ENCODE data around the gene SLC29A3. TPM values are rescaled to one million over a fixed set of nuclear protein-coding genes. Genes with fewer than 3 reads are reported as not detected.

Gene SLC29A3
- total and polyA plus RNA-seq, 10 of the 15 experiments (the other 5 are each of a cell fraction or from before 2014, with no cell fraction given): 1.5 to 4.0 (median 2.7) TPM

GRCh38 chr10:71335173-71335708, 16.2 kb downstream of the SLC29A3 start (continued):
- TF ChIP-seq SKIL (IDR thresholded peaks at IDR 0.05; ENCODE audit: low read depth, poor library complexity, severe bottlenecking): no peak
- no peak for TF ChIP-seq NR2F1 (conservative IDR thresholded peaks at IDR 0.05)
- TF ChIP-seq CHD4 (IDR thresholded peaks at IDR 0.05): no peak
- TF ChIP-seq WRNIP1 (IDR thresholded peaks at IDR 0.05; ENCODE audit: borderline replicate concordance, low read depth, low read length): no peak
- TF ChIP-seq ZNF384 (IDR thresholded peaks at IDR 0.05; ENCODE audit: borderline replicate concordance, low read depth, low read length): no peak
- no peak for TF ChIP-seq JUND (IDR thresholded peaks at IDR 0.05; ENCODE audit: low read depth, low read length)

DNA sequence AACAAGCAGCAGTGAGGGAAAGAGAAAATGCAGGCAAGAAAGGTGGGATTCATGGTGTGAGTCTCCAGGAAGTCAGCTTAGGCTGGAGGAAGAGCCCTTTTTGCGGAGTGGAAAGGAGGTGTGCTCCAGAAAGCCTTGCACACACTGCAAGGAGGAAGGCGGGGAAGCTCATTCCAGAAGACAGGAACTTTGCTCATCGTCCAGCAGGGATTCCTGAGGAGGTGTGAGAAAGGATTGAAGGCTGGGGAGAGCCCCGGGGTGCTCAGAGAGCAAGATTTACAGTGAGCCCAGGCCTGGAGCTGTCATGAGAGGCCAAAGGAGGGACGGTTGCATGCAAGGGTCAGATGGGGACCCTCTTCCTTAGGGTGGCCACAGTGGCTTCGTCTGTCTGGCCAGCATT, 17.6 kb downstream of the SLC29A3 start:
- Histone ChIP-seq H2AFZ (ENCODE audit: control insufficient read depth, low read depth, low read length) (no peak overlapping the region), H4K20me1 (ENCODE audit: control insufficient read depth, insufficient read depth) (no peaks in the 10 kb centered on the region), H3K36me3 (ENCODE audit: control insufficient read depth in 2 of 2, insufficient read depth in 2 of 2, low read length in 1 of 2) (no peaks in the 10 kb centered on the region), H3K4me1 (ENCODE audit: control insufficient read depth, insufficient read depth, low read length) (peaks cover 7% of the 10 kb centered on the region), H3K27me3 (replicated peaks in 1 of 2; ENCODE audit: control insufficient read depth in 2 of 2, insufficient read depth in 2 of 2, low read length in 1 of 2) (no peaks in the 10 kb centered on the region), H3K79me2 (ENCODE audit: control insufficient read depth, insufficient read depth, low read length) (no peaks in the 10 kb centered on the region), H3K27ac (ENCODE audit: control insufficient read depth, insufficient read depth) (no peak overlapping the region), H3K9me3 (replicated peaks; ENCODE audit: control insufficient read depth, insufficient read depth, low read length) (no peaks in the 10 kb centered on the region), H3K4me3 (no peak overlapping the region), H3K4me2 (ENCODE audit: control insufficient read depth, insufficient read depth) (no peak overlapping the region), H3K9ac (ENCODE audit: control insufficient read depth, insufficient read depth, low read length) (no peak overlapping the region)
- SMC1A ChIA-PET (ENCODE audit: uncharacterized antibody, unreplicated experiment): no interaction called here
- POLR2A ChIA-PET: no interaction called here
- DNase-seq (ENCODE audit: low read depth, low spot score) (no peak), ATAC-seq (no peak), FAIRE-seq (no peak)
- intact Hi-C loops (cut with micrococcal nuclease; ENCODE audit: unreplicated experiment): no loop called here
- WGBS (ENCODE audit: insufficient coverage, insufficient replicate concordance, low lambda C conversion rate, missing lambda C conversion rate): 23% methylated on average over 6 of the region's 6 CpGs
- in situ Hi-C loops (cut with MboI): no loop called here
- RAD21 ChIA-PET (ENCODE audit: unreplicated experiment): no interaction called here
- CTCF ChIA-PET: interaction anchor here (0.9 kb wide), 1 partner anchor 21 kb away, joined by 4 read pairs; no protein-coding TSS in a partner anchor
- BruUV-seq (replicated peaks): no TSS peak
- TF ChIP-seq RBBP5 (conservative IDR thresholded peaks at IDR 0.05) (no peak), BHLHE40 (IDR thresholded peaks at IDR 0.05; ENCODE audit: borderline replicate concordance in 1 of 2, low read depth in 2 of 2, low read length in 1 of 2) (no peak), NKRF (conservative IDR thresholded peaks at IDR 0.05) (no peak), BMI1 (IDR thresholded peaks at IDR 0.05; ENCODE audit: borderline replicate concordance) (no peak), RUNX3 (IDR thresholded peaks at IDR 0.05; ENCODE audit: low read length) (no peak), CHD4 (IDR thresholded peaks at IDR 0.05) (no peak), HDGF (IDR thresholded peaks at IDR 0.05) (no peak), MYB (IDR thresholded peaks at IDR 0.05; ENCODE audit: borderline replicate concordance, low read depth, low read length) (no peak), JUNB (IDR thresholded peaks at IDR 0.05) (no peak), EED (IDR thresholded peaks at IDR 0.05; ENCODE audit: low read depth) (no peak), PAX5 (IDR thresholded peaks at IDR 0.05; ENCODE audit: borderline replicate concordance, low read depth, low read length) (no peak), GABPA (IDR thresholded peaks at IDR 0.05; ENCODE audit: low read depth) (no peak), SMC3 (IDR thresholded peaks at IDR 0.05; ENCODE audit: borderline replicate concordance, low read length) (no peak)
- TF ChIP-seq, protein P1, sequence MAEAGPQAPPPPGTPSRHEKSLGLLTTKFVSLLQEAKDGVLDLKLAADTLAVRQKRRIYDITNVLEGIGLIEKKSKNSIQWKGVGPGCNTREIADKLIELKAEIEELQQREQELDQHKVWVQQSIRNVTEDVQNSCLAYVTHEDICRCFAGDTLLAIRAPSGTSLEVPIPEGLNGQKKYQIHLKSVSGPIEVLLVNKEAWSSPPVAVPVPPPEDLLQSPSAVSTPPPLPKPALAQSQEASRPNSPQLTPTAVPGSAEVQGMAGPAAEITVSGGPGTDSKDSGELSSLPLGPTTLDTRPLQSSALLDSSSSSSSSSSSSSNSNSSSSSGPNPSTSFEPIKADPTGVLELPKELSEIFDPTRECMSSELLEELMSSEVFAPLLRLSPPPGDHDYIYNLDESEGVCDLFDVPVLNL (IDR thresholded peaks at IDR 0.05; ENCODE audit: low read depth, low read length): no peak

All from GM12878 (cell line).